ENCODE data around the gene SLC16A5.
A peak's percentile ranks its signal among the peaks of the same experiment; 100 is the strongest.

Gene SLC16A5

GRCh38 chr17:75154195-75155106 is 66.7 kb downstream of the SLC16A5 start, which contains the start of gene JPT1:
TSS of gene JPT1 (minus strand) at chr17:75154512. CDS start at chr17:75154397, 115 bp downstream.
- H3K27ac ChIP-seq (ENCODE audit: low read depth, low read length), result peak within 1 kb of the TSS; percentile 94
- H3K9ac ChIP-seq (ENCODE audit: low read depth, low read length), result peak within 1 kb of the TSS; percentile 94
- no peaks in the 10 kb centered on the region for H3K27me3 ChIP-seq (ENCODE audit: control insufficient read depth, insufficient read depth, low read length)
- H3K4me1 ChIP-seq (ENCODE audit: control insufficient read depth, insufficient read depth, low read length), result peaks cover 17% of the 10 kb centered on the region
- H3K36me3 ChIP-seq (ENCODE audit: control insufficient read depth, insufficient read depth, low read length), result peaks cover 6% of the 10 kb centered on the region; the same call in 1 of the 2 replicates
- H3K9me3 ChIP-seq (ENCODE audit: control insufficient read depth, insufficient read depth, low read length), result no peaks in the 10 kb centered on the region
- H3K4me3 ChIP-seq (ENCODE audit: low read depth, low read length), result peak within 1 kb of the TSS; percentile 73

- H3K9ac ChIP-seq (ENCODE audit: low read depth, low read length), result peak overlapping the region; percentile 26; the same call in 1 of the 2 replicates
- peaks cover 17% of the 10 kb centered on the region for H3K4me1 ChIP-seq (ENCODE audit: control insufficient read depth, insufficient read depth, low read length)
- H3K36me3 ChIP-seq (ENCODE audit: control insufficient read depth, insufficient read depth, low read length), result no peaks in the 10 kb centered on the region
- H3K27me3 ChIP-seq (ENCODE audit: control insufficient read depth, insufficient read depth, low read length), result no peaks in the 10 kb centered on the region
- H3K4me3 ChIP-seq (ENCODE audit: low read depth, low read length), result peak overlapping the region; percentile 73
- peak overlapping the region; percentile 94 for H3K27ac ChIP-seq (ENCODE audit: low read depth, low read length)
- no peaks in the 10 kb centered on the region for H3K9me3 ChIP-seq (ENCODE audit: control insufficient read depth, insufficient read depth, low read length)
Measured at GRCh38 chr17:75155191-75155601, 67.4 kb downstream of the SLC16A5 start.

Data from HUES48 (cell line).